Measurements from ENCODE around the gene ZIC5.

The ZIC5 gene

DNA sequence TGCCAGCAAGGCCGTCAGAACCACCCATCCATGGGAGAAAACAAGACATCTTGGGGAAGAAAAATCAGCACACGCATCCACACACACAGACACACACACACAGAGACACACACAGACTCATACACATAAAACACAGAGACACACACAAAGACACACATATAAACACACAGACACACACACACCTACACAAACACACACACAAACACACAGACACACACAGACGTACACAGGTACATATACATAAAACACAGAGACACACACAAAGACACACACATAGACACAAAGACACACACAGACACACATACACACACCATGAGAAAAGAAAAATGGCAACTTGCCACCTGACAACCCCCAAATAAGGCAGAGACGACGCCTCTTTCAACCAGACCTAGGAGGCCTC, 40.6 kb downstream of the ZIC5 start:
- no peak for DNase-seq (ENCODE audit: low read depth)

DNA sequence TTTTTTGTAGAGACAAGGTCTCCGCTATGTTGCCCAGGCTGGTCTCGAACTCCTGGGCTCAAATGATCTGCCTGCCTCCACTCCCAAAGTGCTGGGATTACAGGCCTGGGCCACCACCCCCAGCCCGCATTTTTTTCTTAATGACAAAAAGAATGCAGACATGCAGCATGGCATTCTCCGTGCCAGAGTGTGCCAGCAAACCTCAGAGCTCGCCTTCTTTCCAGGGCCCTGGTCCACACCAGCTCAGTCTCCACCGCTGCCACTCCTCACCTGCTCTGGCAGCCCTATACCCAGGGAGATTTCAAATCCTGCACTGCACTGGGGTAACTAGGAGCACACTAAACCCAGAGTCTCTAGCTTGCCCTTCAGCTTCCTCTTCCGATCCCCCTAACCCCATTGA, 41.7 kb downstream of the ZIC5 start:
- DNase-seq (ENCODE audit: low read depth): no peak

DNA sequence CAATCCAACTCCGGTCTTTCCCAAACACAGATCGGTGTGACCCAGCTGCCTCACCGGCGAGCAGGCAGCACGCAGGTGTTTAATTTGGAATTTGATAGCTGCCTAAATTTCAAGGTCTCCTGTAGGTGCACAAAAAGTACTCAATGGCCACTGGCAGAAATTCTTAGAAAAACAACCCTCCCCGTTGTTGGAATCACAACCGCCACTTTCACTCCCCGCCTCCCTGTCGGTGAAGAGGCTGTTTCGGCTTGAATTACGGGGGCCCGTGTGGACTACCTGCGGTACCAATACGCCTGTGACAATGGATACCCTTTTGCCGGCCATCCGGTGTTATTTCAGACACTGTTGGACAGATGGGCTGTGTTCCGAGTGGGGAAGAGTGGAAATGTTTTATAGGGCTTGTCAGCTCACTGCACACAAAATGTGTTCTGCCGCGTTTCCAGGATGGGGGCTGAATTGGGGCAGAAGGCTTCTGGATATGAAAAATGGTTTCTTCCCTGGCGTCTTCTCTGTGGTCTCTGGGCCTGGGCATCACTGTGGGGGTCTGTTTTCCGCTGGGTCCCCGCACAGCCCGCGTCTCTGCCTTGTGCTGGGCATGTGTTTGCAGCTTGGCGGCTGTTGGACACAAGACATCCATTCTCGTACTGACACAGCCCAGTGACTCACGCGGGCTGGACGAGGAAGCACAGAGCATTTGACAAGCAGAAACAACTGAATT, 45.4 kb downstream of the ZIC5 start:
- no peak for DNase-seq (ENCODE audit: low read depth)

DNA sequence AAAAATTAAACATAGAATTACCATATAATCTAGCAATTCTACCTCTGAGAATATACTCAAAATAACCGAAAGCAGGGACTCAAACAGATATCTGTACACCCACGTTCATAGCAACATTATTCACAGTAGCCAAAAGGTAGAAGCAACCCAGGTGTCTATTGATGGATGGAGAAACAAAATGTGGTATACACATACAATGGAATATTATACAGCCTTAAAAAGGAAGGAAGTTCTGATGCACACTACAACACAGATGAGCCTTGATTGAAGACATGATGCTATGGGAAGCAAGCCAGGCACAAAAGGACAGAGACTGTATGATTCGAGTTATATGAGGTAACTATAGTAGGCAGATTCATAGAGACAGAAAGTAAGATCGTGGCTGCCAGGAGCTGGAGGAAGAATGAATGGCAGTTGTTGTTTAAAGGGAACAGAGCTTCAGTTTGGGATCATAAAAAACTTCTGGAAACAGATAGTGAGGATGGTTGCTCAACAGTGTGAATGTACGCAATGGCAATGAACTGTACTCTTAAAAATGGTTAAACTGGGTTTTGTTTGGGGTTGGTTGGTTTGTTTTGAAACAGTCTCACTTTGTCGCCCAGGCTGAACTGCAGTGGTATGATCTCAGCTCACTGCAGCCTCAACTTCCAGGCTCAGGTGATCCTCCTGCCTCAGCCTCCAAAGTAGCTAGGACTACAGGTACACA, 47.5 kb downstream of the ZIC5 start:
- no peak for DNase-seq (ENCODE audit: low read depth)

DNA sequence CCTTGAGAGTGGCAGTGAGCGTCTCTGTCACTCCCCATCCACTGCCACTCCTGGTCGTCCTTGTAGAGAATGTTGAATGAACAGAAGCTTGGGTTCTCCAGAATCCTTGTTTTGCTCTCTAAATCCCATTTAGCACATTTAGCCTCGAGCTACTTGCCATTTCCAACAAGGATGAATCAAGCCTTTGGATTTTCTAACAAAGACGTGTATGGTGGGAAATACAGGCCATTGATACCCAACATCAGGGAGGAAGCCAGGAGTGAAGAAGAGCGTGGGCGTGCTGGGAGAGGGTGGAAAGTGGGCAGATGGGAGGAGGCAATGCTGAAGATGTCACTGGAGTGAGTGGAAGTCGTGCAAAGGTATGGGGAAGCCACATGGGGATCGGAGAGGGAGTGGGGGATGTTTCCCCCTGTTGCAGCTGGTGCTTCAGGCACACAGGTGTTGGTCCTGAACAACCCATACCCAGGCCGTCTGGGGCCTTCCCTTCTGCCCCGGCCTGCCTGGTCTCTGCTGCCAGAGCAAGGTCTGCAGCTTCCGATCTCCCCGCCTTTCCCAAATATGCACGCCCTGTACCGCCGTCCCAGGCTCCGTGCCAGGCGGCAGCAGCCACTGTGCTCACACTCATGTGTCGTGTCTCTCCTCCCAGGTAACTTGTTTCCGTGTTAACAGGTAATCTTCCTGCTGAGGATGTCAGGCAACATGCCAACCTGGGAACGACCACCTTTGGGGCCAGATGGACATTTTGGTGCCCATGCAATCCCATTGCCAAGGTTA, 48.7 kb downstream of the ZIC5 start:
- DNase-seq (ENCODE audit: low read depth): no peak

DNA sequence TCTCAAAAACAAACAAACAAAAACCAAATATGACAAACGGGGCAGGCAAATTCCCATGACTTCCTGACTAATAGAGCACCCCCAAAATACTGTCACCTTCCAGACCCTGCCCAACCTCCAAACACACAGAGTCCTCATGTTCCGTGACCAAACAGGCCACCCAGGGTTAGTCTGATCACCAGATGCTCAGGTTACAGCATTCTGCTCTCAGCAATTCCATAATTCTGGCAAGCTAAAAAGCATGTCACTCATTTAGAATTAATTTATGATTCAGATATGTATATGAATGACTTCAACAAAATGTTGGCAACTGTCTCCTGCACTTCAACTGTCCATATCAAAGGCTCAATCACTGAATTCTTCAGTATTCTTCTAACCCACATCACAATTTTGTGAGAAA, 52.4 kb downstream of the ZIC5 start:
- no peak for DNase-seq (ENCODE audit: low read depth)

DNA sequence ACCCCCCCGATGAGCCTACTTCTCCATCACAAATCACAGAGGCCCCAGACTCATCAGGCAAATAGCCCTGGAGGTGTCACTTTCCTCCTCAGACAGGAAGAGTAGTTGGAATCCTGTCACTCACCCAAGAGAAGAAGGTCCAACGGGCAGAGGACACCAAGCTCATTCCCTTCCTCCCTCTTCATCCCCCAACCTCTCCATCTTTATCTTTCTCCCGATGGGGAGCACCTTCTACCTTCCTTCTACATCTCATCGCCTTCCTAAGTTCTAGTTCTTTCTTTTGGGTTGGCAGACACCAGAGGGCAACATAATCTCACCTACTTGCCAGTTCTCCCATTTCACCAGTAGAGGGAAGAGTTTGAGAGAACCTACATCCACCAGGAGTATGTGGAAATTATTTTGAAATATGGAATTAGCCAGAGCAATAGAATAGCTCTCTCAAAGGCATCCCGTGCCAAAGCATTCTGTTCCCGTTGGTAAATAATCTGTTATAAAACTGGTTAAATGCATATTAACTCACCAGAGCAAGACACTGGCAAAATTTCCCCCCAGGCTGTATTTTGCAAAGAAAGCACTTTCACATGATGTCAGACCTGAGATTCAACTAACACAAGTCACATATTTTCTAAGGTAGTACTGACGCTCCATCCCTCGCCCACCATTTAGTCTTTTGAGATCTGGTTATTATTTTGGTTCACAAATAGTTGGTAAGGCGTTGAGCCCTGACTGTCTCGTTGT, 55.0 kb downstream of the ZIC5 start:
- DNase-seq (ENCODE audit: low read depth): no peak

DNA sequence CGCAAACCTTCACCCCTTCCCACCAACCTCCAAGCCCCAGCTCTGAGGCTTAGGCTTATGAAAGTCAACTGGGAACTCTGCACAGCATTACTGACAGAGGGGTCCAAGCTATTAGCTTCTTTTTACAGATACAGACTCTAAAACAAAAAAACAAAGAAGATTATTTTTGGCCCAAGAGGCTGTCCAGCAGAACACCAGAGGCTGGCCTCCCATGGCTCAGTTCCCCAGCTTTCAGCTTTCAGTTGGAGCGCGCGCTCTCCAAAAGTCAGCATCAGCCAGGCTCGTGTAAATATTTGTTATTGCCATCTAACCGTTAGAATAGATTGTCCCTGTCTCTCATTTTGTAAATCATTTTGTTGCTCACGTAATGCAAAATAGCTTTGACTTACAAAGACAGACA, 58.4 kb downstream of the ZIC5 start:
- no peak for DNase-seq (ENCODE audit: low read depth)
